PC-9 (cell line): ENCODE data around the gene CTIF. TPM values are rescaled to one million over a fixed set of nuclear protein-coding genes. Genes with fewer than 3 reads are reported as not detected.
A peak's percentile ranks its signal among the peaks of the same experiment; 100 is the strongest.

Experiments used
- BruUV-seq: library from RNA; stranded (reverse); fragments of 400-500 nt; replicated peaks from 2 replicates; lab custom pipeline; 2021; lab: Mats Ljungman, UMichigan
- CTCF ChIA-PET: fragments of 300-600 bp; sonication (Branson Sonifier 250); formaldehyde crosslinking; loops from one replicate; lab custom pipeline; 2022; ENCODE audit warnings: antibody characterized with exemption; lab: Charles Lee
- POLR2A ChIA-PET: fragments of 300-600 bp; sonication (Branson Sonifier 250); formaldehyde crosslinking; loops from one replicate; lab custom pipeline; 2022; ENCODE audit warnings: antibody characterized with exemption; ENCODE audit not compliant: unreplicated experiment; lab: Charles Lee
- DNase-seq, 2 experiments: peaks; one replicate each; pipeline versions ENCODE4 v3.0.0 to v3.0.0-alpha.2; 2015 to 2022; ENCODE audit warnings: mixed read lengths in 1 of 2
- H2AFZ ChIP-seq: fragments of 200-600 bp; sonication (generic); 2 replicates; pipeline ENCODE4 v1.8.1; 2017; ENCODE audit warnings: antibody characterized with exemption
- H3F3A ChIP-seq: fragments of 200-600 bp; sonication (generic); 2 replicates; pipeline ENCODE4 v1.8.1; 2017; ENCODE audit warnings: antibody characterized with exemption, mild to moderate bottlenecking, low read depth; ENCODE audit not compliant: insufficient read depth
- H3K27ac ChIP-seq: fragments of 200-600 bp; sonication (generic); 2 replicates; pipeline ENCODE4 v1.6.1; 2016; ENCODE audit warnings: mixed run types
- H3K27me3 ChIP-seq: fragments of 200-600 bp; sonication (generic); 2 replicates; pipeline ENCODE4 v1.6.1; 2016; ENCODE audit warnings: low read depth, mixed run types; ENCODE audit not compliant: insufficient read depth
- H3K36me3 ChIP-seq: fragments of 200-600 bp; sonication (generic); 2 replicates; pipeline ENCODE4 v1.6.1; 2016; ENCODE audit warnings: low read depth, mixed run types
- H3K4me1 ChIP-seq: fragments of 200-600 bp; sonication (generic); replicated peaks from 2 replicates; pipeline ENCODE4 v1.6.1; 2016; ENCODE audit warnings: mixed run types; ENCODE audit not compliant: insufficient read depth
- H3K4me2 ChIP-seq: fragments of 200-600 bp; sonication (generic); 2 replicates; pipeline ENCODE4 v1.6.1; 2017; ENCODE audit warnings: mixed run types
- H3K4me3 ChIP-seq: fragments of 200-600 bp; sonication (generic); 2 replicates; pipeline ENCODE4 v1.6.1; 2016; ENCODE audit warnings: mixed run types
- H3K79me2 ChIP-seq: fragments of 200-600 bp; sonication (generic); 2 replicates; pipeline ENCODE4 v1.6.1; 2017; ENCODE audit warnings: low read depth, mixed run types
- H3K9me2 ChIP-seq: fragments of 200-600 bp; sonication (generic); 2 replicates; pipeline ENCODE4 v1.8.1; 2017; ENCODE audit warnings: mild to moderate bottlenecking; ENCODE audit not compliant: insufficient read depth
- H3K9me3 ChIP-seq: fragments of 200-600 bp; sonication (generic); 2 replicates; pipeline ENCODE4 v1.8.1; 2016; ENCODE audit warnings: low read depth; ENCODE audit not compliant: insufficient read depth
- H4K20me1 ChIP-seq: fragments of 200-600 bp; sonication (generic); 2 replicates; pipeline ENCODE4 v1.8.1; 2017; ENCODE audit not compliant: insufficient read depth
- CTCF ChIP-seq: fragments of 200-600 bp; sonication (generic); conservative IDR thresholded peaks from 2 replicates; pipeline ENCODE4 v1.6.1; 2017; ENCODE audit warnings: mixed run types, antibody characterized with exemption, mild to moderate bottlenecking, moderate library complexity
- EZH2 ChIP-seq: fragments of 200-600 bp; sonication (generic); IDR thresholded peaks from 2 replicates; pipeline ENCODE4 v1.8.0; 2017; ENCODE audit warnings: antibody characterized with exemption, low read depth
- intact Hi-C: fragments of 100-400 bp; cut with micrococcal nuclease; formaldehyde crosslinking; loops from one replicate; pipeline ENCODE4 v1.10.0; 2022; ENCODE audit not compliant: unreplicated experiment
- total RNA-seq: library from RNA; stranded (reverse); gene quantifications from 2 replicates; pipeline ENCODE4 v1.2.3, GENCODE V29; 2021

The CTIF gene
- total RNA-seq, 1 experiment from 2014 or later, result 26.2 TPM

DNA sequence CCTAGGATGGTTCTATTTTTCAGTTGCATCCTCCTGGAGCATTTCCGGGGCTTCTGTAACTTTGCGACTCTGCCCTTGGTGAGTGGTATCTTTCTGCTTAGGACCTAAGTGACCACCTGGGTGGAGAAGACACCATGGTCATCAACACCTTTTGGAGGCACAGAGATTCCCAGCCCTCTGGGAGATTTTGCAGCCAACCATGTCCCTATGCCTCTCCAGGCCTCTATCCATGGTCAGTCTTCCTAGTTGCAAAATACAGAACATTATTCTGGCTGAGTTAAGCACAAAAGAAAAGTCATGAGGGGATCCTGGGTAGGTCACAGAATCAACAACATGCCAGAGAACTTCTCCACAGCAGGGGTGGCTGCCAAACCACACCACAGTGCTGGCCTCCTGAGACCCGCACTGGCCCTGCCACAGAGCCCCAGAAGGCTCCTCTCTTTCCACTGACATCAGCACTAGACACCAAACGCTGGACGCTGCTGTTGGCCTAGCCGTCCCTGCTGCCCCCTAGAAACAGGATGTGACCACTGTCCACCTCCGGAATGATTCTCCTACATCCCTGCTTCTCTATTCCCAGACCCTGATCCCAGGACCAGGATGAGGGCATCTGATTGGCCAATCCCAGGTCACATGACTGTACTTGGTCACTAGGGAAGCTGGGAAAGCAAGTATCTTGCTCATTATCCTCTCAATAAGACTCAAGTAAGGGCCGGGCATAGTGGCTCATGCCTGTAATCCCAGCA is 364.2 kb downstream of the CTIF start:
- Histone ChIP-seq H3K4me3 (no peak overlapping the region), H3F3A (peaks cover 4% of the 10 kb centered on the region; the same call in 1 of the 2 replicates), H3K36me3 (no peaks in the 10 kb centered on the region), H3K9me3 (peaks cover 12% of the 10 kb centered on the region), H3K4me1 (peaks cover 31% of the 10 kb centered on the region), H4K20me1 (no peaks in the 10 kb centered on the region), H3K27me3 (no peaks in the 10 kb centered on the region), H3K27ac (no peak overlapping the region), H3K79me2 (no peaks in the 10 kb centered on the region), H2AFZ (no peak overlapping the region), H3K4me2 (peak overlapping the region; percentile 58; the same call in 1 of the 2 replicates), H3K9me2 (no peaks in the 10 kb centered on the region)
- ChIA-PET POLR2A (no interaction called here), CTCF (no interaction called here)
- intact Hi-C loops, result loop anchor here (2.0 to 5.0 kb wide), 2 partner anchors 48 to 89 kb away; partner anchors contain the start of gene SMAD7
- no peak for TF ChIP-seq EZH2
- TF ChIP-seq CTCF, result no peak
- no peak for DNase-seq
- BruUV-seq, result no TSS peak

GRCh38 chr18:48904091-48904490 is 365.3 kb downstream of the CTIF start:
- Histone ChIP-seq H3K79me2 (no peaks in the 10 kb centered on the region), H3K9me2 (no peaks in the 10 kb centered on the region), H3K4me2 (no peak overlapping the region), H2AFZ (no peak overlapping the region), H3K36me3 (no peaks in the 10 kb centered on the region), H3K4me3 (no peak overlapping the region), H4K20me1 (no peaks in the 10 kb centered on the region), H3K27ac (no peak overlapping the region), H3K27me3 (no peaks in the 10 kb centered on the region), H3K4me1 (peaks cover 31% of the 10 kb centered on the region), H3F3A (peaks cover 4% of the 10 kb centered on the region; the same call in 1 of the 2 replicates), H3K9me3 (peaks cover 12% of the 10 kb centered on the region)
- POLR2A ChIA-PET, result no interaction called here
- BruUV-seq, result no TSS peak
- TF ChIP-seq EZH2 (no peak), CTCF (no peak)
- CTCF ChIA-PET, result no interaction called here
- intact Hi-C loops, result loop anchor here (5.0 kb wide), 1 partner anchor 88 kb away; no protein-coding TSS in a partner anchor
- DNase-seq, result no peak

DNA sequence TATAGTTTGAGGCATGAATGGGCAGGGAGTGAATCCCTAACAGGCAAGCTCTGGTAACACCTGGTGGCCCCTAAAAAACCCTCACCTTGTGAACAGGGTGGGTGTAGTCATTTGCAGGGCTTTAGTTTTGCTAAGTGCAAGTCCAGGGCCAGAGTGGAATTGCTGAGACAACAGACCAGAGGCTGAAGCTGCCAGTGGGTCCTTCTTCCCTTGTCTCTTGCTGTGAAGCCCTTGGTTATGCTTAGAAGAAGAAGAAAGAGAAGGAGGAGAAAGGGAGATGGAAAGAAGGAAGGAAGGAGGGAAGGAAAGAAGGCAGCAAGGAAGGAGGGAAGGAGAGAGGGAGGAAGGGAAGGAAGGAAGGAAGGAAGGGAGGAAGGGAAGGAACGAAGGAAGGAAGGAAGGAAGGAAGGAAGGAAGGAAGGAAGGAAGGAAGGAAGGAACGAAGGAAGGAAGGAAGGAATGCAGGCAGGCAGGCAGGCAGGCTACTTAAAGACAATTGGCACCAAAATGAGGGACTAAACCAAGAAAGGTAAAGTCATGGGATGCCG is 366.1 kb downstream of the CTIF start:
- H3K4me2 ChIP-seq, result no peak overlapping the region

More for the DNA sequence above, 366.1 kb downstream of the CTIF start:
- no peaks in the 10 kb centered on the region for H3K9me2 ChIP-seq
- H3K9me3 ChIP-seq, result peaks cover 8% of the 10 kb centered on the region
- no peak overlapping the region for H3K4me3 ChIP-seq
- CTCF ChIA-PET, result no interaction called here
- H4K20me1 ChIP-seq, result no peaks in the 10 kb centered on the region
- no peaks in the 10 kb centered on the region for H3K36me3 ChIP-seq
- H3K79me2 ChIP-seq, result no peaks in the 10 kb centered on the region
- H3F3A ChIP-seq, result peaks cover 4% of the 10 kb centered on the region; the same call in 1 of the 2 replicates
- peaks cover 31% of the 10 kb centered on the region for H3K4me1 ChIP-seq
- no peak for TF ChIP-seq EZH2
- BruUV-seq, result no TSS peak
- H3K27ac ChIP-seq, result no peak overlapping the region
- POLR2A ChIA-PET, result no interaction called here
- DNase-seq, result no peak
- no peaks in the 10 kb centered on the region for H3K27me3 ChIP-seq
- H2AFZ ChIP-seq, result no peak overlapping the region
- intact Hi-C loops, result loop anchor here (5.0 kb wide), 1 partner anchor 87 kb away; no protein-coding TSS in a partner anchor
